Hematopoietic multipotent progenitor cell treated with erythropoietin and hydrocortisone succinate and interleukin-3 and kit ligand, for 8 days (in vitro differentiated cells): ENCODE data around the gene WDR27.
"Not testable (repeated sequence)": the region's sequence is repeated elsewhere in the genome, so short reads cannot be mapped to it uniquely, and the experiment has no call there.

Experiments used
- DNase-seq: peaks from one replicate; pipeline ENCODE4 v3.0.0-alpha.2; 2015

The WDR27 gene

GRCh38 chr6:169638388-169638787 lies 63.4 kb downstream of the WDR27 start:
- no peak for DNase-seq

GRCh38 chr6:169635345-169635744 lies 66.5 kb downstream of the WDR27 start:
- no peak for DNase-seq

DNA sequence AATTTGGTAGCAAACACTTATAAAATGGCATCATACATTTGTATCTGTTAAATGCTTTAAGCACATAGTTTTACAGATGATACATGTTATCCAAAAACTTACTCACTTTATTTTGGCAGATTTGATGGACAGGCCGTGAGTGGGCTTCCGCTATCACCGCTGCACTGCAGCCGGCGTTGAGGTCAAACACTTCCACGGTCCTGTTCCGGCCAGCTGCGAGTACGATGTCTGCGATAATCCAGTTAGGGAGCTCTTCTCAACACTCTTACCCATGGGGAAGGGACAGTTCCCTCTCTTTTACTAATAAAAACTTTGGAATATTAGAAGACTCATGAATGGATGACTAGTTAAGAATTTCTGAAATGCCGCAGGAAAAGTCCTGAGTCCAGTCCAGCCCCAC lies 69.0 kb downstream of the WDR27 start:
- DNase-seq, result no peak

GRCh38 chr6:169629256-169629655 lies 72.6 kb downstream of the WDR27 start:
- DNase-seq, result no peak

- DNase-seq, result no peak
Measured at GRCh38 chr6:169627736-169628607, 73.9 kb downstream of the WDR27 start.

- no peak for DNase-seq
Measured at GRCh38 chr6:169626649-169627048, 75.2 kb downstream of the WDR27 start.

GRCh38 chr6:169626169-169626568 lies 75.7 kb downstream of the WDR27 start:
- no peak for DNase-seq

DNA sequence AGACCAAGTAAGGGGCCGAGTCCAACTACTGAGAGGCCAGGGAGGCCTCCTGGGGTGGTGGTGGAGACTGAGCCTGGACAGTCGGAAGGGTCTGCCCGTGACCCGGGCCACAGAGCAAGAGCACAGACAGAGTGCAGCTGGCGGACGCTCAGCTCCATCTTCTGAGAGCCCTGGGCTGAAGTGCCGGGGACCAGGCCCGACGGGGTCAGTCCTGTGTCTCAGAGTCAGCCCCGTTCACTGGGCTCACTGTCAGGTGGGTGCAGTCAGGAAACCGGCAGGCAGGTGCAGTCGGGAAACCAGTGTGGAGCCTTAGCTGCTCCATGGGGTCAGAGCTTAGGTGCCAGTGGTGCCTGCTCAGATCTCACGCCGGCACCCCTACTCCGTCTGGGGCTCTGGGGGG lies 76.5 kb downstream of the WDR27 start:
- DNase-seq, result no peak

GRCh38 chr6:169624785-169625184 lies 77.0 kb downstream of the WDR27 start:
- no peak for DNase-seq

GRCh38 chr6:169623975-169624374 lies 77.9 kb downstream of the WDR27 start:
- no peak for DNase-seq

DNA sequence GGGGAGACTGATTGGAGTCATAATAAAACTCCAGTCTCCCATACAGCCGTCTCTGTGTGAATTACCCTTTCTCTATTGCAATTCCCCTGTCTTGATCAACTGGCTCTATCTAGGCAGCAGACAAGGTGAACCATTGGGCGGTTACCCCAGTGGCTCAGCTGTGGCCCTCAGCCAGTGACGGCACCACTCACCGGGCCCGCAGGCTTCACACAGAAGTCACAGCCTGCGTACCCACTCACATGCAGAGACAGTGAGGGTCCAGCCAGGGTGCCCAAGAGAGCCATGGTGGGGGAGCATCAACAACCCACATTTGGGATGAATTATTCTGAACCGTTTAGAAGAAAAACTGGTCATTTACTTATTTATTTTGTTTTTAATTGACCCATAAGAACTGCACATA lies 78.5 kb downstream of the WDR27 start:
- no peak for DNase-seq

GRCh38 chr6:169622618-169623017 lies 79.2 kb downstream of the WDR27 start:
- no peak for DNase-seq

- DNase-seq, result no peak
Measured at GRCh38 chr6:169621311-169621710, 80.5 kb downstream of the WDR27 start.

DNA sequence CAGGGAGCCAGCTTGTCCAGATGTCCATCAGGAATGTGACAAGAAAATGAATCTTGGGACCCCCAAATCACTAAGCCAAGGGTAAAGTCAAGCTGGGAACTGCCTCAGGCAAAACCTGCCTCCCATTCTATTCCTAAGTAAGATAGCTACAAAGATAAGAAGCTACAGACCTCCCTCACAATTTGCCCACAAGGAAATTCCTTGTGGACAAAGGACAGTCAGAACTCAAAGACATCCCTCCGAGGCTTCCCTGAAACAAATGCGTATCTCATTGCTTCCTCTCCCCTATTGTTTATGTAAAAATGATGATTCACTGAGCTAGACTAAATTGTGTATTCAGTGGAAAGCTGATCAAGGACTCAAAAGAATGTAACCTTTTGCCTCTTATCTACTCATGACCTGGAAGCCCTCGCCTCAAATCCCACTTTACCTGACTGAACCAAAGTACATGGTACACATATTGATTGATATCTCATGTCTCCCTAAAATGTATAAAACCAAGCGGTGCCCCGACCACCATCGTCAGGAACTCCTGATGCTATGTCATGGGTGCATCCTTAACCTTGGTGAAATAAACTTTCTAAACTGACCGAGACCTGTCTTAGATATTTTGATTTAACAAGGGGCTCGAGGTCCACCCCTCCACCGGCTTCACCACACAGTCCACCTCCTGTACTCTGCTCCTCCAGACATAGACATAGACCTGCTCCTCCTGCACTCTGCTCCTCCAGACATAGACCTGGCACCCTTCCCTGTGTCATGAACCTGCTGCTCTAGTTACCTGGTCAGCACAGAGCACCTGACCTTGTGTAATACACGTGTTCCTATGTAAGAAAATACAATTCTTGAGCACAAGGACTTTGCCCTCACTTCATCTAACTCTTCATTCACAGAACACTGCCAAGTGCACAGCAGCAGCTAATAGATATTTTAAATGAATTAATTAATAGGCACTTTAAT lies 81.4 kb downstream of the WDR27 start:
- no peak for DNase-seq

GRCh38 chr6:169619650-169620049 lies 82.2 kb downstream of the WDR27 start:
- DNase-seq, result no peak

DNA sequence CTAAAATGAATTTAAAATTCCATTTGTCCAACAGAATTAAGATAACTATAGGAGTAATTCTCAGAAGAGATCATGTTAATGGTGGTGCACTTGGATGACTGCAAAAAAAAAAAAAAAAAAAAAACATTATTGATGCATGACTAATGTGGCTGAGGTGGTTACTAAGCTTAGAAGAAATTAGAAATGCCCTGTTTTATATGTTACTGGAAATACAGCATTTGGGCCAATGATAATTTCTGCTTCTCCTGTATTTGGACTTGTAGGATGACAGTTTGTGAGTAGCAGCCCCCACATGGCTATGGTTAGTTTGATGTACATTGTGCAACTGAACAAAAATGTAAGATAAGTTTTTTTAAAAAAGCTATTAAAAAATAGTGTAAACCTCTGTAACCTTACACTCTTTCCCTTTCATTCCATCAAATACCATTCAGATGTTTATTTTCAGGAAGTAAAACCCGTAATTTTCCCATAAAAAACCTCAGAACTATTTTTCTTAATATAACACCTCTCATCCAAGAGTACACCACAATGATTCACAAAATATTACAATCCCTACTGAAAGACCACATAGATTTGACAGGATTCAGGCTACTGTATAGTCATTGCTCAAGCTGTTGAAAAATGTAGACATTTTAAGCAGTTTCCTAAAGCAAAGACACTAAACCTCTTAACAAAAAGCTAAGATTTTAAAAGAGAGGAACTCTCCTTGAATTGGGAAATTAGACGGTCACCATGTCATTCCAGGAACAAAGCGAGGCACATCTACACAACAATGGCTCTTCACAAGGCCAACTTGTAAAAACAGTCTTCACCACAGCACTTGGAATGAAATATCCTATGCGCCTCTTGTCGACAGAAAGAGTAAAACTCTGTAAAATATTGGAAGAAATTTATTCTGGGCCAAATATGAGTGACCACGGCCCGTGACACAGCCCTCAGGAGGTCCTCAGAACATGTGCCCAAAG lies 83.0 kb downstream of the WDR27 start:
- DNase-seq, result no peak

DNA sequence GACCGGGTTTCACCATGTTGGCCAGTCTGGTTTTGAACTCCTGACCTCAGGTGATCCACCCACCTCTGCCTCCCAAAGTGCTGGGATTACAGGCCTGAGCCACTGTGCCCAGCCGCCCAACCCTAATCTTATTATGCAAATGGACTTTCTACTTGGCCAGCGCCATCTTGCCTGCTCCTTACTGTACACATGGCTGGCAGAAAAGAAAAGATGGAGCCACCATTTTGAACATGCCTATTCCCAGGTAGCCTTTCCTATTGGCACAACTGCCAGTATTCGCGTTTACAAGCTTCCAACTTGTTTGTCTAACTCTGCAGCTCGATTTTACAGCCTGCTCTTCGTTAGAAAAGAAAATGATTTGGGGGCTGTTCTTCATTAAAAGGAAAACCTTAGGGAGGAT lies 84.3 kb downstream of the WDR27 start:
- DNase-seq, result no peak

GRCh38 chr6:169608609-169609008 lies 93.2 kb downstream of the WDR27 start:
- DNase-seq, result not testable (repeated sequence)

DNA sequence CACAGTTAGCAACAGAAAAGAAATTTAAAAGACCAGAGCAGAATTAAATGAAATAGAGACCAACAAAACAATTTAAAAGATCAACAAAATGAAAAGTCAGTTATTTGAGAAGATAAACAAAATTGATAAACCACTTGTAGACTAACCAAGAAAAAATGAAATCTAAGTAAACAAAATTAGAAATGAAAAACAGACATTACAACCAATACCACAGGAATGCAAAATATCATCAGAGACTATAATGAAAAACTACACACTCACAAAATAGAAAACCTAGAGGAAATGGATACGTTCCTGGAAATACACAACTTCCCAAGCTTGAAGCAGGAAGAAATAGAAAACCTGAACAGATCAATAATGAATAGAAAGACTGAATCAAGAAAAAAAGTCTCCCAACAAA lies 97.8 kb downstream of the WDR27 start:
- no peak for DNase-seq

DNA sequence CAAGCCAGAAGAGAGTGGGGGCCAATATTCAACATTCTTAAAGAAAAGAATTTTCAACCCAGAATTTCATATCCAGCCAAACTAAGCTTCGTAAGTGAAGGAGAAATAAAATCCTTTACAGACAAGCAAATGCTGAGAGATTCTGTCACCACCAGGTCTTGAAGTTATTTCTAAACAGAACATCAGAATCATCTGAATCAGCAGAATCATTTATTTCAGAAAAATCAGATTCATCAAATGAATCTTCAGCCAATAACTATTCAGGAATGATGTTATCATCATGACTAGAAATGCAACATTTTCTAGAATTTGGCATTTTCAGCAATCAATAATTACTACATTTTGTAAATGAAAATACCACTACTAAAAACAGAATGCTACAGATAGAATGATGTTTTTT lies 100.7 kb downstream of the WDR27 start:
- DNase-seq, result not testable (repeated sequence)

- peak; percentile 92 for DNase-seq
Measured at GRCh38 chr6:169592558-169592957, 109.3 kb downstream of the WDR27 start.

GRCh38 chr6:169591616-169592015 lies 110.2 kb downstream of the WDR27 start:
- no peak for DNase-seq
